ENCODE results near the gene CHST6.

GRCh38 chr16:75477680-75478473 is 17.4 kb downstream of the CHST6 start:
- TF ChIP-seq CTCF (IDR thresholded peaks at IDR 0.05) (no peak), POLR2A (IDR thresholded peaks at IDR 0.05) (no peak)
